ENCODE results near the gene NENF. TPM values are rescaled to one million over a fixed set of nuclear protein-coding genes. Genes with fewer than 3 reads are reported as not detected.
"Not testable (repeated sequence)": the region's sequence is repeated elsewhere in the genome, so short reads cannot be mapped to it uniquely, and the experiment has no call there.

Gene NENF
- total and polyA plus RNA-seq, 2 donors (not counting 1 experiment from before 2014, with no cell fraction given): 10.6 to 20.3 TPM

GRCh38 chr1:212475151-212475550 lies 42.4 kb downstream of the NENF start:
- WGBS (ENCODE audit: insufficient coverage): 100% methylated on average over 1 of the region's 4 CpGs
- no peaks in the 10 kb centered on the region for H3K79me2 ChIP-seq (ENCODE audit: control insufficient read depth, insufficient read depth, low read length)
- DNase-seq: no peak
- H3K4me1 Mint-ChIP-seq: peaks cover 6% of the 10 kb centered on the region
- no peaks in the 10 kb centered on the region for H3K9me3 Mint-ChIP-seq (ENCODE audit: insufficient read depth)
- ChIA-PET POLR2A (no interaction called here), CTCF (interaction anchor here (0.6 to 2.3 kb wide), 3 partner anchors 18 to 190 kb away, joined by 4 to 16 read pairs (median 7); no protein-coding TSS in a partner anchor)
- H3K27ac Mint-ChIP-seq: no peak overlapping the region
- TF ChIP-seq EZH2 (IDR thresholded peaks at IDR 0.05; ENCODE audit: borderline replicate concordance, insufficient read depth, low read depth, low read length, poor library complexity, severe bottlenecking) (no peak), CTCF (IDR thresholded peaks at IDR 0.05) (no peak)
- intact Hi-C loops (cut with micrococcal nuclease): loop anchor here (5.0 kb wide), 1 partner anchor 92 kb away; no protein-coding TSS in a partner anchor
- no peak overlapping the region for H3K4me2 ChIP-seq (replicated peaks; ENCODE audit: low read depth, low read length, poor library complexity, severe bottlenecking)
- no peaks in the 10 kb centered on the region for H3K36me3 ChIP-seq (replicated peaks in 1 of 2; ENCODE audit: control extremely low read depth in 1 of 2, control insufficient read depth in 1 of 2, extremely low read depth in 1 of 2, insufficient read depth in 2 of 2, low read length in 1 of 2)
- peaks cover 12% of the 10 kb centered on the region for H3K27me3 Mint-ChIP-seq
- no peak overlapping the region for H3K4me3 ChIP-seq (ENCODE audit: control extremely low read depth in 1 of 5, extremely low read depth in 1 of 5, insufficient read depth in 1 of 5, low read depth in 2 of 5, low read length in 4 of 5)
- no peaks in the 10 kb centered on the region for H4K20me1 ChIP-seq (ENCODE audit: control insufficient read depth, insufficient read depth, low read length, poor library complexity, severe bottlenecking)
- H3K4me1 ChIP-seq (ENCODE audit: control insufficient read depth in 2 of 2, insufficient read depth in 2 of 2, low read length in 2 of 2): peaks cover 4 to 7% of the 10 kb centered on the region in 2 donors
- H3K9ac ChIP-seq (ENCODE audit: low read length): no peak overlapping the region
- ATAC-seq (ENCODE audit: low read depth): no peak
- no peaks in the 10 kb centered on the region for H3K9me3 ChIP-seq (ENCODE audit: control extremely low read depth in 1 of 3, control insufficient read depth in 2 of 3, insufficient read depth in 1 of 3, low read length in 2 of 3)
- H3K4me3 Mint-ChIP-seq: no peak overlapping the region
- H3K27me3 ChIP-seq (replicated peaks in 1 of 4; ENCODE audit: control extremely low read depth in 1 of 4, control insufficient read depth in 3 of 4, insufficient read depth in 4 of 4, low read length in 3 of 4): no peaks in the 10 kb centered on the region
- H2AFZ ChIP-seq (ENCODE audit: insufficient read depth, low read depth, low read length, poor library complexity, severe bottlenecking): no peak overlapping the region
- H3K27ac ChIP-seq (ENCODE audit: low read length in 2 of 2): no peak overlapping the region

- H3K4me1 ChIP-seq (ENCODE audit: control insufficient read depth in 2 of 2, insufficient read depth in 2 of 2, low read length in 2 of 2); H3K4me2 ChIP-seq (replicated peaks; ENCODE audit: low read depth, low read length, poor library complexity, severe bottlenecking); H3K9me3 Mint-ChIP-seq (ENCODE audit: insufficient read depth); ATAC-seq (ENCODE audit: low read depth); H3K9ac ChIP-seq (ENCODE audit: low read length); H3K36me3 ChIP-seq (replicated peaks in 1 of 2; ENCODE audit: control extremely low read depth in 1 of 2, control insufficient read depth in 1 of 2, extremely low read depth in 1 of 2, insufficient read depth in 2 of 2, low read length in 1 of 2); H3K27ac ChIP-seq (ENCODE audit: low read length in 2 of 2); H3K4me3 Mint-ChIP-seq; H4K20me1 ChIP-seq (ENCODE audit: control insufficient read depth, insufficient read depth, low read length, poor library complexity, severe bottlenecking); H3K27me3 ChIP-seq (replicated peaks in 1 of 4; ENCODE audit: control extremely low read depth in 1 of 4, control insufficient read depth in 3 of 4, insufficient read depth in 4 of 4, low read length in 3 of 4); H3K4me3 ChIP-seq (ENCODE audit: control extremely low read depth in 1 of 5, extremely low read depth in 1 of 5, insufficient read depth in 1 of 5, low read depth in 2 of 5, low read length in 4 of 5); POLR2A ChIA-PET; H3K27ac Mint-ChIP-seq; H2AFZ ChIP-seq (ENCODE audit: insufficient read depth, low read depth, low read length, poor library complexity, severe bottlenecking); DNase-seq; H3K9me3 ChIP-seq (ENCODE audit: control extremely low read depth in 1 of 3, control insufficient read depth in 2 of 3, insufficient read depth in 1 of 3, low read length in 2 of 3); H3K79me2 ChIP-seq (ENCODE audit: control insufficient read depth, insufficient read depth, low read length); H3K4me1 Mint-ChIP-seq: not testable (repeated sequence)
- intact Hi-C loops (cut with micrococcal nuclease): loop anchor here (5.0 kb wide), 1 partner anchor 91 kb away; no protein-coding TSS in a partner anchor
- WGBS (ENCODE audit: insufficient coverage): no CpG with 5 or more reads among the region's 3 CpGs
- CTCF ChIA-PET: interaction anchor here (2.3 kb wide), 2 partner anchors 20 to 189 kb away, joined by 7 to 16 read pairs; no protein-coding TSS in a partner anchor
- peaks cover 17% of the 10 kb centered on the region for H3K27me3 Mint-ChIP-seq
Observed at GRCh38 chr1:212475831-212476230, 43.1 kb downstream of the NENF start.
